ENCODE measurements around the gene CHSY1. TPM values are rescaled to one million over a fixed set of nuclear protein-coding genes. Genes with fewer than 3 reads are reported as not detected.

Gene CHSY1
- total RNA-seq, 1 donor: 40.9 TPM

- H3K4me3 ChIP-seq (ENCODE audit: low read depth, low read length): no peak overlapping the region
- no peak for TF ChIP-seq CTCF (IDR thresholded peaks at IDR 0.05; ENCODE audit: insufficient read depth, low read length)
- DNase-seq (ENCODE audit: low read depth): no peak
Measured at GRCh38 chr15:101142711-101143110, 109.1 kb downstream of the CHSY1 start.

GRCh38 chr15:101141926-101142527 is 109.8 kb downstream of the CHSY1 start:
- no peak for DNase-seq (ENCODE audit: low read depth)
- no peak for TF ChIP-seq CTCF (IDR thresholded peaks at IDR 0.05; ENCODE audit: insufficient read depth, low read length)
- no peak overlapping the region for H3K4me3 ChIP-seq (ENCODE audit: low read depth, low read length)

GRCh38 chr15:101140697-101141065 is 111.2 kb downstream of the CHSY1 start:
- no peak for TF ChIP-seq CTCF (IDR thresholded peaks at IDR 0.05; ENCODE audit: insufficient read depth, low read length)
- H3K4me3 ChIP-seq (ENCODE audit: low read depth, low read length): no peak overlapping the region
- DNase-seq (ENCODE audit: low read depth): no peak

- H3K4me3 ChIP-seq (ENCODE audit: low read depth, low read length): no peak overlapping the region
- no peak for DNase-seq (ENCODE audit: low read depth)
- no peak for TF ChIP-seq CTCF (IDR thresholded peaks at IDR 0.05; ENCODE audit: insufficient read depth, low read length)
Measured at GRCh38 chr15:101139986-101140696, 111.7 kb downstream of the CHSY1 start.

GRCh38 chr15:101138913-101139880 is 112.7 kb downstream of the CHSY1 start:
- DNase-seq (ENCODE audit: low read depth): no peak
- no peak for TF ChIP-seq CTCF (IDR thresholded peaks at IDR 0.05; ENCODE audit: insufficient read depth, low read length)
- no peak overlapping the region for H3K4me3 ChIP-seq (ENCODE audit: low read depth, low read length)

- no peak for DNase-seq (ENCODE audit: low read depth)
Measured at GRCh38 chr15:101138086-101138660, 113.7 kb downstream of the CHSY1 start.

More at GRCh38 chr15:101138086-101138660, 113.7 kb downstream of the CHSY1 start:
- no peak for TF ChIP-seq CTCF (IDR thresholded peaks at IDR 0.05; ENCODE audit: insufficient read depth, low read length)
- no peak overlapping the region for H3K4me3 ChIP-seq (ENCODE audit: low read depth, low read length)
